Raji (cell line): ENCODE measurements around the gene ALDH1A3.
A peak's percentile ranks its signal among the peaks of the same experiment; 100 is the strongest.

Experiments
- POLR2A ChIP-seq: IDR thresholded peaks from 2 replicates; pipeline ENCODE4 v1.6.1; 2011; ENCODE audit warnings: low read depth, low read length, control low read depth; ENCODE audit not compliant: insufficient read depth

ALDH1A3 gene

DNA sequence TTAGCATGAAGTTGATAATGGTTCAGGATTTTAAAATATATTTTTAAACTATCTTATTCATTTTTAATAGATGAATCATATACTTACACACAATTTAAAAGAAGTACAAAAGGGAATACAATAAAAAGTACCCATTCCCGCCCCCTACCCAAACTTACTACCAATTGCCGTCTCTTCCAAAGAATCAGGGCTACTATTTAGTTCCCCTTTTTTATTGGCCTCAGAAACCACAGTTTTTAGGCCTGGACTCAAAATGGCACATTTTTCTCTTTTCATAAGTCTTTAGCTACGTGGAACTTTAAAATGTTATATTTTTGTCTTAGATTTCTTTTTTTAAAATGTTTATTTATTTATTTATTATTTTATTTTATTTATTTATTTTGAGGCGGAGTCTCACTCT, 57.5 kb downstream of the ALDH1A3 start:
- TF ChIP-seq POLR2A, result no peak

DNA sequence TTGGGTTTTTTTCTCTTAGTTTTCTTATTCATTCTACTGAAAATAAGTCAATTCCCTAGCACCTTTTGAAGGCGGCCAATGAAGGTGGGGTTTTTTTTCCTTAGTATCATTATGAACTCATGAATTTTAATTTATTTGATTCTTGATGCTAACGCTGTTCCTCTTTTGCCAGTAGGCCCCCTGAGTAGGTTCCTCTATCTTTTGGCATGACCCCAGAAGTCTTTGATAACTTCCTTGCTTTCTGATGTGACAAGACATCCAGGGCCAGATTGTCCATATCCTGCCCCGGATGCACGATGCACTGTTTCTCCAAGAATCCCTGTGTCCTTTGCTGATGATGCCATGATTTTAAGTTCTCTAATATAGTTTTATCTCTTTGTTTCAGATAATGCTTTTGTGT, 60.2 kb downstream of the ALDH1A3 start:
- TF ChIP-seq POLR2A, result no peak

DNA sequence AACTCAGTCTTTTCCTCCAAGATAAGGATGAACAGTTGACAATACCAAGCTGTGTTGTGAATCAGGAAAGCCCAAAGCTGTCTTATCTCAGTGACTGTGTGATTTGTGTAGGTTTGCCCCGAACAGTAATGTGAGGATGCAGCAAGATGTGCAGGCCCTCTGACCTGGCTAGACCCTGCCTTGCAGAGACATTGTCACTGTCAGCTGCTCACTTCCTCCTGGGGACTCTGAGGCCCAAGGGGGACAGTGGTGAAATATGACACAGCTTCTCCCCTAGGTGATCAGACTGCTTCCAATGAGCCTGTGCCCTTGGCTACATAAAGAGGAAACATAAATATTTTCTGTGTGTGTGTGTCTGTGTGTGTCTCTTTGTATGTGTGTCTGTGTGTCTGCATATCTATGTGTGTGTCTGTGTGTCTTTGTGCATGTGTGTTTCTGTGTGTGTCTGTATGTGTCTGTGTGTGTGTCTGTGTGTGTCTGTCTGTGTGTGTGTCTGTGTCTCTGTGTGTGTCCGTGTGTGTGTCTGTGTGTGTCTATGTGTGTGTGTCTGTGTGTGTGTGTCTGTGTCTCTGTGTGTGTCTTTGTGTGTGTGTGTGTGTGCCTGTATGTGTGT, 61.2 kb downstream of the ALDH1A3 start:
- TF ChIP-seq POLR2A, result 0 out of 2 replicates have a peak, but pooled peaks have one; percentile 24

DNA sequence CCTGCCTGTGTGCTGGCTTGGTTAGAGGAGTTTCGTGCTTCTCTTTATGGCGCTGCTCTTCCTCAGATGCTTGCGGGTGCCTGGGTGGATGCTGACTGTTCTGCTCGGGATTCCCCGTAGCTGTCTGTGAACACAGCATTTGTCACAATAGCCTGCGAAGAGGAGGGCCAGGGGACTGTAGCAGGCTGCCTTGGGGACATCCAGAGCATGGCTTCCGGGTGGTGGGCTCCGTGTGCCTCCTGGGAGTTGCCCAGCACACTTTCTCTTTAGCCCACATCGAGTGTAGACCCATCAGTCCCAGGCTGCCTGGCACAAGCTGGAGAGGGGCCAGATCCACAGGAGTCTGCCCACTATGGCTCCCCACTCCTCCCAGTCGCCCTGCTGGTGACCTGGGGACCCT, 61.9 kb downstream of the ALDH1A3 start:
- 0 out of 2 replicates have a peak, but pooled peaks have one; percentile 33 for TF ChIP-seq POLR2A

DNA sequence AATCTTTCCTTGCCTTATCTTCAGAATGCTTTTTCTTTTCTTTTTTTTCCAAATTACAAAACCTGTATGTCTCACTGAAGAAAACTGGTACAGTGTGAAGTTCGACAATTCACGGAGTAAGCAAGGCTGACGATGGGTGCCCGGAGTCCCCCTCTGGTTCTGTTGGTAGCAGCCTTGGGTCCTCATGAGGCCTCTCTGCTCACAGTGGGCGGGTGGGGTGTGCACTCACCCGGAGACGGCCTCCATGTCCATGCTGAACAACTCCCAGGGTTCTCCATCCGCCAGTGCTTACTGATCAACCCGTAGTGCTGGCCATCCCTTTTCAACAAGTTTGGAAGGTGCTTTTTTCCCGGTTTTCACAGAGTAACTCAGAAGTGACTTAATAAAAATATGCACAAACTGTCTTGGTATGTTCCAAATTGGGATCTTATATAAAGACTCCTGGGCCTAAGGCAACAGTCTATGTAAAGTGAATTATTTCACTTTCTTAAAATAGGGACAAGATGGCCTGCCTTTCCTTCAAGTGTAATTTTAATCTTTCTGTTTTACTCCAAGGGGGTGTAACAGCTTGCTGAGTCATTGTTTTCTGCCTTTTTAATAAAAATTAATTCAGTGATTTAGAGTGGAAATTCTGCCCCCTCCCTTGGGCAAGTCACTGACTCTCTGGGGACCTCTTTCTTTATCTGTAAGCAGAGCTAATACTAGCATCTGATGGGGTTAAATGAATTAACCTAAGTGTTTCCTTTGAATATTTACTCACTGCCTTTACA, 63.2 kb downstream of the ALDH1A3 start:
- no peak for TF ChIP-seq POLR2A

DNA sequence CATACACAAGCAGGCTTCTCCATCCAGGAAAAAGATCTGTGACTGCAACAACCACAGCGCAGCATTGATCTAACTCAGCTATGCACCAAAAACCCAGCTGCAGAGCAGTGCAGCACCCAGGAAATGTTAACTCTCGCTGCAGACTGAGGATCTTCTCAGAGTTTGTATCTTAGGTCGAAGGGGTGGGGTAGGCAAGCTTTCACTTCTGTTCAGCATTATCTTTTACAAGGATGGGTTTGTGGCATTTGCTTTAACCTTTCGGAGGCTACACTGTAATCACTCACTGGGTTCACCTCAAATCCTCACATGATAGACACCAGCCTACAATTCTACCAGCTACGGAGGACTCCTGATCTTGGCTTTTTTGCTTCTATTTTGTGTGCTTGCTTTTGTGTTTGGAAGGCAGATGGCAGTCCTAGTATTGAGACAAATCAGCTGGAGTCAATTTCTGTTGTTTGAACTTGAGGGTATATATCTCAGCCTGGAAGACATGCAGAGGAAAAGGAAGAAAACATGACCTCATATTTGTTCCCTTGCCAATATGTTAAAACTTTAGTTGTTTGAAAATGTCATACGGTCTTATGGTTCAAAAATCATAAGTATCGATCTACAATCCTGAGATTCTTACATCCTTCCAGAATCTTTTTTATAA, 64.7 kb downstream of the ALDH1A3 start:
- no peak for TF ChIP-seq POLR2A

DNA sequence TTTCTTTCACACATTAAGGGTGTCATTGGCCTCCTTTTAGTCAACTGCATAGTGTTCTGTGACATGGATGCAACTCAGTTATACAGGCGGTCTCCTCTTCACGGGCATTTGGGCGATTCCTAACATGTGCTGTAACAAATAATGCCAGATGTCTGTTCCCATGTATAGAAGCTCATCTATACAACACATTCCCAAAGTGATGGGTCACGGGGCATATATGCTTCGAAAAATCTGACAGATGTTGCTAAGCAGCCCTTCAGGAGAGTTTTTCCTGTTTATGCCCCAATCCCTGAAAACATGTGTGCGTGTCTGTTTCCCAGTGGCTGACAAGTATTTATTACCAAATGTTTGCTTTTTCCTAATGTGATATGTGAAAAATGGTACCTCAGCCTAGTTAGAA, 65.4 kb downstream of the ALDH1A3 start:
- no peak for TF ChIP-seq POLR2A

DNA sequence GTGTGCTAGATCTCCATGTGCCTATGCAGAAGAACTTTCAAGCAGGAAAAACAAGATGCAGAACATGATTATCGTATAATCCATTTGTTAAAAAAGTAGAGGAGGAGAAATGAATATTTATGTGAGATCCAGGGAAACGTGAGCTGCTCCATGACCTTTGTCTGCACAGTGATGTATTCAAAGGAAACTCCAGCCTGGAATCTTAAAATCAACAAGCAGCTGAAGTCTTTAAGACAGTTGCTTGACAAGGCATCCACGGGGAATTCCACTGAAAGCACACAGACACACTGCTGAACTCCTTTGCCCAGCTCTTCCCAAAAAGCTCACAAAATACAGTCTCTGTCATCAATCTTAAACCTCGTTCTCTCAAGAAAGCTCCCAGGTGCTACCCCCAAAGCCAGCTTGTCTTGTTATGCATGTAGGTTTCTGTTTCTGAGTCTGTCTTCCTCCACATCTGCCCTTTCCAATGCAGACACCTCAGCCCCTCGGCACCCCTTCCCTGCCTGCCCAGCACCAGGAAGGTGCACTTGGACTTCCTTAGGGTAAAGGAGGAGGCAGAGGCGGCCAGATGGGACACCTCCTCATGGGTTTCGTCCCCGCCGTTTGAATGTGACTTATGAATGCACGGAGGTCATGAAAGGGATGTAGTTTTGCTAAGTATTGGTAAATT, 68.3 kb downstream of the ALDH1A3 start:
- TF ChIP-seq POLR2A, result no peak

DNA sequence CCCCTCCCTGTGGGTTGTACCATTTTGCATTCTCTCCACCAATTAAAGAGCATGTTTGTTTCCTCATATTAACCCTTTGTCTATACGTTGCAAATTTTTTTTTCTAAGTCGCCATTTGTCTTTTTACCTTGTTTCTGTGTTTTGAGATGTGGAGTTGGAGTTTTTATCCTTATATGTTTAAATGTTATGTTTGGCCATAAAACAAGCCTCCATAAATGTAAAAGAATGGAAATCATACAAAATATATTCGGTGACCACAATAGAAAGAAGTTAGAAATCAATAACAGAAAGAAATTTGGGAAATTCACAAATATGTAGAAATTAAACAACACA, 68.8 kb downstream of the ALDH1A3 start:
- no peak for TF ChIP-seq POLR2A

DNA sequence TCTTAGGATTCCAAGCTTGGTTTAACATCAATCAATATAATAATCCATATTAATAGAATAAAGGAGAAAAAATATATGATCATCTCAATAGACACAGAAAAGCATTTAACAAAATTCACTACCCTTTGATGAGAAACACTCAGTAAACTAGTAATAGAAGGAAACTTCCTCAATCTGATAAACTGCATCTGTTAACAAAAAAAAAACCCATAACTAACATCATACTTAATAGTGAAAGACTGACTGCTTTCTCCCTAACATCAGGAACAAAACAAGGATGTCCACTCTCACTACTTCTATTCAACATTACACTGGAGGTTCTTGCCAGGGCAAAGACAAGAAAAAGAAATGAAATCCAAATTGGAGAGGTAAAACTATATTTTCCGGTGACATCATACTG, 70.1 kb downstream of the ALDH1A3 start:
- TF ChIP-seq POLR2A, result no peak

DNA sequence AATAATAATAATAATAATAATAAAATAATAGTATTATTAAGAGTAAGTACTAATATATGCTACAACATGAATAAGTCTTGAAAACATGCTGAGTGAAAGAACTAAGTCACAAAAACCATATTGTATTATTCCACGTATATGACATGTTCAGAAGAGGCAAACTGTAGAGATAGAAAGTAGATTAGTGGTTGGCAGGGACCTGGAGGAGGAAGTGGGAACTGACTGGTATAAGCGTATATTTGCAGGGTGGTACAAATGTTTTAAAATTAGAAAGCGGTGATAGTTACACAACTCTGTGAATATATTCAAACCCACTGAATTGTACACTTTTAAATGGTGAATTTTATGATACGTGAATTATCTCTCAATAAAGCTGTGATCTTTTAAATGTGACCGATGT, 72.3 kb downstream of the ALDH1A3 start:
- no peak for TF ChIP-seq POLR2A

DNA sequence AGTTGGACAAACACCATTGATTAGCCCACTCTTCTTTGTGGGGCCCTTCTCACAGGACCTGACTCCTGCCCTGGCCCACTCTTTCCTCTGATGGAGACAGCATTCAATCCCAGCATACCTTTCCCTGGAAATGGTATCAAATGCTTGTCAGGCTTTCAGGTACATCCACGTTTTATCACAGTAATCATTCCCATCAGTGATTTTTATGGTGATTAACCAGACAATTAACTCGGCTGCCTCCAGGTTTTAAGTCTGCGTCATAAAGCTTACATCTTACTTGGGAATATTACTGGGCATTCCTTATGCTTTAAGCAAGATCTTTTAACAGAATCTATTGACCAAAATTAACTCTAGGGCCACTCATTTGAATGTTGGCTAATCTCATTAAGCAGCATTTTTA, 72.9 kb downstream of the ALDH1A3 start:
- TF ChIP-seq POLR2A, result no peak

DNA sequence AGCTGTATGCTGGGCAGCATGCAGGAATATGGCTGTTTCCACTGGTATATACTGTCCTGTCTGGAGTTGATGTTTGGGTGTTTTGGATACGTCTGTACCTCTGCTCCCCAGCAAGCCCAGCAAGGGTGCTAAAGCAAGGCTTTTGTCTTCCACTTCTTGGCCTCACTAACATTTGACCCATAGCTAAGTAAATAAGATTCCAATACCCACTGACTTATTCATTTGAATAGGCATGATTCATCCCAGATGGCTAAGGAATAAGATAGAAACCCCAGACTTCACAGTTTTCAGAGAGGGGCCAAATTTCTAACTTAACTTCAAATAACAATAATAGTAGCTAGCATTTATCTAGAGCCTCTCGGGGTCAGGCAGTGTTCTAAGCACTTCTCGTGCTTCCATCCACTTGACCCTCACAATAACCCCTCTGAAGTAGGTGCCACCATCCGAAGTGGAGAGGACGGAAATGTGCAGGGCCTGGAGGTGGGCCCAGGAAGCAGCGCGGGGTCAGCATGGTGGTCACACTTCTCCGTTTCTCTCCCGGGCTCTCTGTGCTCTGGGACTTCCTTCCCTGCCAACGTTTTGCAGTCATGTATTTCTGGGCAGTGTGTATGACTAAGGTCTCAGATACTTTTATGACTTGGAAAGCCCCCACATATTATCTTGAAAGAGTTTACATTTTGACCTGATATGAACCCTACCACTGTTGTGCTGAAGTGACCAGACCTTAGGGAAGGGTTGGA, 78.9 kb downstream of the ALDH1A3 start:
- TF ChIP-seq POLR2A, result no peak

DNA sequence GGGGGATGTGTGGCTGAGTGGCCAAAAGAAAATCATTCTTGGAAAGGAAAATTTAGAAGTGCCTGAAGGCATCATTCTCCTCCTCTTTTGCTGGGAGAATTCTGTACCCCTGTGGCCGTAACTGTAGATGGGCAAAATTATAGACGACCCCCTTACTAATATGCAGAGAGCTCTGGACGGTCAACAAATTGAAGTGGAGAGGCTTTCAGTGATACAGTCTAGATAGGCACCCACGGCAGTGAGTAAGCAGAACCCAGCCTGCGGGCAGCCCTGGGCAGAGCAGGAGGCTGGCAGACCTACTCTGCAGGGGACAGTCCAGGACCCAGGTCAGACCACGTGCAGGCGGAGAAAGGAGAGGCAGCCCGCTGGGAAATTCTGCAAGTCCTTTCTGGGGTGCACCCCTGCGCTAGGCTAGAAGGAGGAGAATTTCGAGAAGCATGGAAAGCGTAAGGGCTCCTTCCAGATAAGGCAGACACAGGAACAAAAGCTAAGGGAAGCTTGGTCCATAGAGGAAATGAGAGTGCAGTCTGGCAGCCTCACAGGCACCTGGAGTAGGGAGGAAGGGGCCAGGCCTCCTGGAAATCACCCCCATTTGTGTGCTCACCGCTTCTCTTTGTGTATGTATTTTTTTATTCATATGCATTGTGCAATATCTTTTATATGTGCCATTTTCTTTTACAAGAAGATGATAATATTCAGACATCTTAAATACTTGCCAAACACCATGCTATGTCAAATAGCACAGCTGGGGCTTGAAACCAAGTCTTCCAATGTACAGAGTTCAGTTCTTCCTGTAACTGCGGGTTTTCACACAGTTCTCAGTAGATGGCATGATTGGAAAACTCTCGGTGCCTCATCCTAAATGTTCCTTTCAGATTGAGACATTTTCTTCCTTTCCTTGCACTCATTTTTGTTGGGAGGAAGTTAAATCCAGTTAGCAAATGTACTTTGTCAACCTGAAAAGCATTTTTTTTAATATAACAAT, 79.7 kb downstream of the ALDH1A3 start:
- no peak for TF ChIP-seq POLR2A
